ENCODE results near the gene PCDH8.
"Not testable (repeated sequence)": the region's sequence is repeated elsewhere in the genome, so short reads cannot be mapped to it uniquely, and the experiment has no call there.

PCDH8 gene

GRCh38 chr13:52817886-52818285, 30.6 kb downstream of the PCDH8 start:
- DNase-seq (ENCODE audit: low spot score): not testable (repeated sequence)

- no peak for DNase-seq (ENCODE audit: low spot score)
These were observed 33.1 kb downstream of the PCDH8 start for GRCh38 chr13:52815330-52815729.

DNA sequence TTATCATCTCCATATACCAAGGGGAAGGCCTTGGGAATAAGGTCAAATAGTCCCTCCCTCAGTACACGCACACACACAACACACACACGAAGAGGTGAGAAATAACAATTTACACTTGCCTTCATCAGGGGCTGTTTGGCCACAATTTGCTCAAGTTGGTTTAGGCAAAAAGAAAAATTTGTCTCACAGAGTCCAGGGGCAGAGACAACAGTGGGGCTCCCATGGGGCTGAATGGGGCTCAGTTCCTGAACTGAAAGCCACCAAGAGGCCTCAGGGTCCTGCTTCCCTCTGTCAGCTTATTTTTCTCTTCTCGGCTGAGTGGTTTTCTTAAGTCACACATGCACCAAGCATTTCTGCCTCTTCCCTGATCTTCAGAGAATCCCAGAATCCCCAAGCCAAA, 35.5 kb downstream of the PCDH8 start:
- DNase-seq (ENCODE audit: low spot score): no peak

- no peak for DNase-seq (ENCODE audit: low spot score)
These were observed 36.6 kb downstream of the PCDH8 start for GRCh38 chr13:52811841-52812240.

DNA sequence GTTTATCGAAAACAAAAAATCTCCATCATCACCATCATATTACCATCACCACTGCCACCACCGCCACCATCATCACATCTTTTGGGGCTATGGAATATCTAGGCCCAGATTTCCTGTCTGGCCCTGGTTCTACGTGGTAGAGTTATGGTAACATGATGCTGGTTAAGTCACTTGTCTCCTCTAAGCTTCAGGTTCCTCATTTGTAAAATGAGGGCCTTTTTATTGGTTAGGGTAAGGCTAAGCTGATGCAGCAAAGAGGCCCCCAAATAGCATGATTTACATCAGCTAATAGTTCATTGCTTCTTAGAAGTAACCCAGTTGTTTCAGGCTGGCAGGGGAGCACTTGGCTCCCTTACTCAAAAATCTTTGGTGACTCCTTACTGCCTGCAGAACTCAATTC, 37.9 kb downstream of the PCDH8 start:
- no peak for DNase-seq (ENCODE audit: low spot score)

DNA sequence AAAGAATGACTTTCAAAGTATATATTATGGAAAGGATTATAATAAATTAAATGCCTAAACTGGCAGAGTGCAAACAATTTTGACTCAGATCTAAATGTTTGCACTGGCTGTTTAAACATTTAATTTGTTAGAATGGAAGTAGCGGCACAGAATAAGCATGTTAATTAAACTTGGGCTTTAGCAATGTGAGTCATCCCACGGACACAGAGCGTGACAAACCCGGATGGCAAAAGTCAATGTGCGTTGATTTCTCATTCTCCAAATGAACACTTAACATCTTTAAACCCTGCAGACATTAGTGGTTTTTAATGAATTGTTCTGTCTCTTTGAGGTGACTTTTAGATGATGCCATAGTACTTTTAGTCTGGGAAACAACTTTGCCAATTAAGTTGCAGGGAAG, 38.4 kb downstream of the PCDH8 start:
- no peak for DNase-seq (ENCODE audit: low spot score)

GRCh38 chr13:52809310-52809769, 39.1 kb downstream of the PCDH8 start:
- peak; percentile 80 for DNase-seq (ENCODE audit: low spot score)

DNA sequence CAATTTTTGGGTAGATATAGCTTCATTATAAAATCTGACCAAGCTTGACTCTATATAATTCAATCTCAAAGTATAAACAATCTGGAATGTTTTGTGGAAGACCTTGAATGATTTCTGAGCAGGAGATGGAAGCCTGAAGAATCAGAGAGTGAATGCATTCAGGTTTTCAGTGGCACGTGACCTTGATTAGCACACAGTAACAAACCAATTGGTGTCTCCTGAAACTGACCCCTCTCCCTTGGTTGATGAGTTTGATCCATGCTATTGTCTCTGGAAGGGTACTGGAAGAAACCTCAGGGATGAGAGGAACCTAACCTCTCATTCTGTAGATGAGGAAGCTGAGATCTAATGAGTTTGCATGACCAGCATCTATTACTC, 39.6 kb downstream of the PCDH8 start:
- no peak for DNase-seq (ENCODE audit: low spot score)

DNA sequence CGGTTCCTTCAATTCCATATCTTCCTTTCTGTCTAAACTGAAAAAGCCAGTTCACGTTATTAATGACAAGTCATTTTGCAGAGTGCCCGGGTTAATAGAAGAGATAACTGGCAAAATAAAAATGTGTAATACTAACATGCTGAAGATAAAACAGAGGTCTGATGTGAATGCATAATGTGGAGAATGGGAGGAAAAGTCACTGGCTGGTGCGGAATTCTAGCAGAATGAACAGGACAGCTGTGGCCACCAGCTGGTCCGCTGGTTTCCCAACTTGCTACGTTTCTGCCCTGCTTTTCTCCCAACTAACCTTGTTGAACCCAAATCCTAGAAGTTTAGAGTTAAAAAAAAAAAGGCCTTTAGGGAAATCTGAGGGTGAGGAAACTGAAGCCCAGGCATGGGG, 42.4 kb downstream of the PCDH8 start:
- DNase-seq (ENCODE audit: low spot score): peak; percentile 51

DNA sequence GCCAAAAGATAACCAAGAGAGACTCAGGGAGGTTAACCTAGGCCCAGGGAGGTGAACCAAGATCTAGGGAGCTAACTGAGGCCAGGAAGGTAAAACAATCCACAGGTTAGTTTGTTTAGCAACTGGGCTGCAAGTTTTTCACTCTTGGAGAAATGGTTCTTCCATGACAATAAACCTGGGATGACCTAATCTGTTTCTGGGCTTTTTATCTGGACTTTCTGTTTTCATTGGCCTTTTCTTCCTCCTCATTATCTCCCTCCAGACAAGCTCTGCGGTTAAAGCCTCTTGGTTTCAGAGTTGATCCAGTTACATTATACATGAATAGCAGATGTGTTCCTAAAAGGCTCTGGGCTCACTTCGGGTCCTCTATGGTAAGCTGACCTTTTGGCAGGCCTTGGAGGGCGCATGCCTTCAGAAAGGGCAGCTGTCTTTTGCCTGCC, 44.2 kb downstream of the PCDH8 start:
- no peak for DNase-seq (ENCODE audit: low spot score)

DNA sequence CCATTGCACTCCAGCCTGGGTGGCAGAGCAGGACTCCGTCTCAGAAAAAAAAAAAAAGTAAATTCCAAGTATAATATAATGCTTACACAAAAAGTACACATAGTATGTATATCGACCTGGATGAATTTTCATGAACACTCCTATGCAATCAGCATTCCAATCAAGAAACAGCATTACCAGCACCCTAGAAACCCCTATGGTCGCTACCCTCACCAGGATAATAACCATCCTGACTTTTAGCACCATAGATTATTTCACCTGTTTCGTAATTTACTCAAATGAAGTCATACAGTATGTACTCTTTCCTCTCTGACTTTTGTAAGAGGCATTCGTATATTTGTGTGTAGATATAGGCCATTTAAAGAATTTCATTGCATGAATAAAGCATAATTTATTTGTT, 47.6 kb downstream of the PCDH8 start:
- DNase-seq (ENCODE audit: low spot score): no peak

- DNase-seq (ENCODE audit: low spot score): no peak
These were observed 49.5 kb downstream of the PCDH8 start for GRCh38 chr13:52798770-52799430.

- DNase-seq (ENCODE audit: low spot score): no peak
These were observed 51.3 kb downstream of the PCDH8 start for GRCh38 chr13:52797176-52797575.

- no peak for DNase-seq (ENCODE audit: low spot score)
These were observed 53.9 kb downstream of the PCDH8 start for GRCh38 chr13:52794589-52794988.

GRCh38 chr13:52793515-52794061, 54.9 kb downstream of the PCDH8 start:
- no peak for DNase-seq (ENCODE audit: low spot score)

Measured in pons (tissue), 1 donor.